Chondrocyte (in vitro differentiated cells): ENCODE measurements around the gene MYG1. TPM values are rescaled to one million over a fixed set of nuclear protein-coding genes. Genes with fewer than 3 reads are reported as not detected.
"Not testable (repeated sequence)": the region's sequence is repeated elsewhere in the genome, so short reads cannot be mapped to it uniquely, and the experiment has no call there.

Experiments
- DNase-seq: peaks from one replicate; pipeline ENCODE4 v3.0.0; 2021; ENCODE audit warnings: mixed read lengths, low spot score
- H3K27ac Mint-ChIP-seq: one replicate; pipeline ENCODE4 v1.8.0; 2021; ENCODE audit warnings: mild to moderate bottlenecking, moderate library complexity, mixed read lengths; ENCODE audit not compliant: unreplicated experiment
- H3K27me3 Mint-ChIP-seq: 2 replicates; pipeline ENCODE4 v1.8.0; 2021; ENCODE audit warnings: low read depth, mixed read lengths
- H3K36me3 Mint-ChIP-seq: 2 replicates; pipeline ENCODE4 v1.8.0; 2021; ENCODE audit warnings: low read depth, mixed read lengths
- H3K4me1 Mint-ChIP-seq: 2 replicates; pipeline ENCODE4 v1.8.0; 2021; ENCODE audit warnings: low read depth, mild to moderate bottlenecking, mixed read lengths
- H3K4me3 Mint-ChIP-seq: one replicate; pipeline ENCODE4 v1.8.0; 2021; ENCODE audit warnings: mild to moderate bottlenecking, moderate library complexity, mixed read lengths; ENCODE audit not compliant: unreplicated experiment
- H3K9me3 Mint-ChIP-seq: 2 replicates; pipeline ENCODE4 v1.8.0; 2021; ENCODE audit warnings: low read depth, mixed read lengths
- total RNA-seq: library from RNA; stranded (reverse); gene quantifications from 3 replicates; pipeline ENCODE4 v1.2.1, GENCODE V29; 2021
- TF ChIP-seq, protein P1 (sequence below): fragments of 200-600 bp; sonication (generic); IDR thresholded peaks from 2 replicates; pipeline ENCODE4 v1.5.0; 2021; ENCODE audit warnings: antibody characterized with exemption, mild to moderate bottlenecking, moderate library complexity

MYG1 gene
- total RNA-seq, 1 donor from 2014 or later: 47.0 TPM

GRCh38 chr12:53295891-53296219, 3.6 kb upstream of the MYG1 start:
- peaks cover 54% of the 10 kb centered on the region for H3K4me1 Mint-ChIP-seq
- H3K36me3 Mint-ChIP-seq: peaks cover 4% of the 10 kb centered on the region
- peak overlapping the region; percentile 95 for H3K27ac Mint-ChIP-seq
- H3K27me3 Mint-ChIP-seq: no peaks in the 10 kb centered on the region
- no peaks in the 10 kb centered on the region for H3K9me3 Mint-ChIP-seq
- H3K4me3 Mint-ChIP-seq: peak overlapping the region; percentile 97
- no peak for DNase-seq
- TF ChIP-seq, protein P1, sequence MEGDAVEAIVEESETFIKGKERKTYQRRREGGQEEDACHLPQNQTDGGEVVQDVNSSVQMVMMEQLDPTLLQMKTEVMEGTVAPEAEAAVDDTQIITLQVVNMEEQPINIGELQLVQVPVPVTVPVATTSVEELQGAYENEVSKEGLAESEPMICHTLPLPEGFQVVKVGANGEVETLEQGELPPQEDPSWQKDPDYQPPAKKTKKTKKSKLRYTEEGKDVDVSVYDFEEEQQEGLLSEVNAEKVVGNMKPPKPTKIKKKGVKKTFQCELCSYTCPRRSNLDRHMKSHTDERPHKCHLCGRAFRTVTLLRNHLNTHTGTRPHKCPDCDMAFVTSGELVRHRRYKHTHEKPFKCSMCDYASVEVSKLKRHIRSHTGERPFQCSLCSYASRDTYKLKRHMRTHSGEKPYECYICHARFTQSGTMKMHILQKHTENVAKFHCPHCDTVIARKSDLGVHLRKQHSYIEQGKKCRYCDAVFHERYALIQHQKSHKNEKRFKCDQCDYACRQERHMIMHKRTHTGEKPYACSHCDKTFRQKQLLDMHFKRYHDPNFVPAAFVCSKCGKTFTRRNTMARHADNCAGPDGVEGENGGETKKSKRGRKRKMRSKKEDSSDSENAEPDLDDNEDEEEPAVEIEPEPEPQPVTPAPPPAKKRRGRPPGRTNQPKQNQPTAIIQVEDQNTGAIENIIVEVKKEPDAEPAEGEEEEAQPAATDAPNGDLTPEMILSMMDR: no peak

- not testable (repeated sequence) for H3K36me3 Mint-ChIP-seq, H3K9me3 Mint-ChIP-seq, DNase-seq, H3K27me3 Mint-ChIP-seq, H3K4me3 Mint-ChIP-seq
- H3K4me1 Mint-ChIP-seq: peaks cover 66% of the 10 kb centered on the region
- peak overlapping the region; percentile 95 for H3K27ac Mint-ChIP-seq
Measured at GRCh38 chr12:53297106-53297505, 2.4 kb upstream of the MYG1 start.

GRCh38 chr12:53298164-53298563, 1.3 kb upstream of the MYG1 start:
- DNase-seq: no peak

DNA sequence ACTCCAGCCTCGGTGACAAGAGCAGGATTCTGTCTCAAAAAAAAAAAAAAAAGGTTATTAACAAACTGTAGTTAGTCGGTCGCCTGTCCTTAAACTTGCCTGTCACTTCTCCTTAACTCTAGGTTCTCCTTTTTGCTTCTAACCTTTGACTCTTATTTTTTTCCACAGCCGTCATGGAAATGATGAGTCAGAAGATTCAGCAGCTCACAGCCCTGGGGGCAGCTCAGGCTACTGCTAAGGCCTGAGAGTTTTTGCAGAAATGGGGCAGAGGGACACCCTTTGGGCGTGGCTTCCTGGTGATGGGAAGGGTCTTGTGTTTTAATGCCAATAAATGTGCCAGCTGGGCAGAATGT, 418 bp upstream of the MYG1 start:
- Mint-ChIP-seq H3K27me3 (no peaks in the 10 kb centered on the region), H3K36me3 (peaks cover 15% of the 10 kb centered on the region), H3K9me3 (no peaks in the 10 kb centered on the region), H3K27ac (peak overlapping the region; percentile 96), H3K4me1 (peaks cover 74% of the 10 kb centered on the region), H3K4me3 (peak overlapping the region; percentile 84)
- TF ChIP-seq, protein P1: no peak
- no peak for DNase-seq

More at GRCh38 chr12:53298164-53298563, 1.3 kb upstream of the MYG1 start:
- TF ChIP-seq, protein P1: no peak
- H3K4me3 Mint-ChIP-seq: no peak overlapping the region
- H3K27ac Mint-ChIP-seq: peak overlapping the region; percentile 96
- no peaks in the 10 kb centered on the region for H3K9me3 Mint-ChIP-seq
- H3K27me3 Mint-ChIP-seq: no peaks in the 10 kb centered on the region
- H3K36me3 Mint-ChIP-seq: peaks cover 11% of the 10 kb centered on the region
- peaks cover 74% of the 10 kb centered on the region for H3K4me1 Mint-ChIP-seq

DNA sequence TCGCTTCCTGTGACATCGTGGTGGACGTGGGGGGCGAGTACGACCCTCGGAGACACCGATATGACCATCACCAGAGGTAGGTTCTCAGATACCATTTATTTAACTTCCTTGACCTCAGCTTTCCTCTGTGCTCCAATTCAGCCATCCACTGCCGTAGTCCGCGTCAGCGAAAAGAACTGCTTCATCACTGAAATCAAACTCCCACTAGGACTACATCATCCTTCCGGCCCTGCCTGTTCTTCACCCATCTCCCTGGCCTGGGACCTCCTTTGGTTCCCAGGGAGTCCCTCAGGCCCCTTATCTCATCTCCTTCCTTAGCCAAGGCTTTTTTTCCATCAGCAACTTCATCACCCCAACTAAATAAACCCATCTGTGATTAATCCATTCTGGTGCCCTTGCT, 692 bp downstream of the MYG1 start:
- Mint-ChIP-seq H3K36me3 (peaks cover 15% of the 10 kb centered on the region), H3K27me3 (no peaks in the 10 kb centered on the region), H3K4me3 (peak overlapping the region; percentile 84), H3K27ac (peak overlapping the region; percentile 96), H3K4me1 (peaks cover 69% of the 10 kb centered on the region), H3K9me3 (no peaks in the 10 kb centered on the region)
- TF ChIP-seq, protein P1: no peak
- no peak for DNase-seq

DNA sequence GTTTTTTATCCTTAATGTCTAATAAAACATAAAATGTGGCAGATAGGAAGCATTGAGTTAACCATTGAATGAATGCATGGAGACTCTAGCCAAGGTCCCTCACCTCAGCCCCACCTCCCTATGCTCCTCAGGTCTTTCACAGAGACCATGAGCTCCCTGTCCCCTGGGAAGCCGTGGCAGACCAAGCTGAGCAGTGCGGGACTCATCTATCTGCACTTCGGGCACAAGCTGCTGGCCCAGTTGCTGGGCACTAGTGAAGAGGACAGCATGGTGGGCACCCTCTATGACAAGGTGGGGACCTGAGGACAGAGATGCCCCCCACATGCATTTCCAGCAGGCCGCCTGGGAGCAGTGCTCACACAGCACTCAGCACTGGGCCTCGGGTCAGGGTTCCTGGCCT, 3.4 kb downstream of the MYG1 start:
- no peak for DNase-seq
- no peaks in the 10 kb centered on the region for H3K27me3 Mint-ChIP-seq

More for the DNA sequence above, 3.4 kb downstream of the MYG1 start:
- Mint-ChIP-seq H3K4me1 (peaks cover 45% of the 10 kb centered on the region), H3K36me3 (peaks cover 25% of the 10 kb centered on the region), H3K9me3 (no peaks in the 10 kb centered on the region), H3K4me3 (no peak overlapping the region), H3K27ac (peak overlapping the region; percentile 79)
- TF ChIP-seq, protein P1: no peak
